NCI-H524 (cell line): ENCODE results near the gene ORAI3.
A peak's percentile ranks its signal among the peaks of the same experiment; 100 is the strongest.

Experiments
- DNase-seq, 2 experiments: peaks; one replicate each; lab custom pipeline; 2025; lab: John Stamatoyannopoulos, UW

ORAI3 gene

DNA sequence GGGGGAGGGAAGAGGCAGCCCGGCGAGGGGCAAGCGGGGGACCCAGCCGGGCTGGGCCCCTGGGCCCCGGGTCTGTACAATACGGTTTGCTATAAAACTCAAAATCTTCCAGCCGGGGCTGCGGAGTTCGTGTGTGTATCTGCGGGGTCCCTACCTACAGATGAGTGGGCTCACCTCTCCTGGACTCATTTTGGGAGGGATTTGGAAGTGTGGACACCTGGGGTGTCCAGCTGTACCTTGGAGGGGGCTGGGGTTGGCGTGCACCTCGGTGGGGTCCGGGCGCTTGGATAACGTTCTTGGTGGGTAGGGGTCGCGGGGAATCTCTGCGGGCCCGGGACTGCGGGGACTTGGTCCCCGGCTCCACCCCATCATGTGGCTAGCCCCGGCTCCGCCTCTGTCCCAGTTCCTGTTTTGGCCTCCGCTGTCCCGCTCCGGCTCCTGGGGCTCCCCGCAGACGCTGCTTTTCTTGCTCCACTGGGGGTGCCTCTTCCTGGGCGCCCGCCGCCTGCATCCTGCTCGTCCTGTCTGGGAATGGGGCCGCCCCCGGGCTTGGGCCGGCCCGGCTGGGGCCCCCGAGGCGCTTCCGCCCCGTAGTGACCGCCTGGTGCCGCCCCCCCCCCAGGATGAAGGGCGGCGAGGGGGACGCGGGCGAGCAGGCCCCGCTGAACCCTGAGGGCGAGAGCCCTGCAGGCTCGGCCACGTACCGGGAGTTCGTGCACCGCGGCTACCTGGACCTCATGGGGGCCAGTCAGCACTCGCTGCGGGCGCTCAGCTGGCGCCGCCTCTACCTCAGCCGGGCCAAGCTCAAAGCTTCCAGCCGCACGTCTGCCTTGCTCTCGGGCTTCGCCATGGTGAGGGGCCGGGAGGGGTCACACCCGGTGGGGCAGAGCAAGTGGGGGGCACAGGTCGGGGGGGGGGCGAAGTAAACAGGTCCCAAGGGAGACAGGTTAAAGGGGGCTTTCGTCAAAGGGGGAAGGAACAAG is at the start of gene ORAI3:
Gene ORAI3 (plus strand): TSS at position 402 of the 983 bp plus-strand sequence. CDS start 222 bp downstream, at position 624.
- peak in 1 of 2 experiments; percentile 40 for DNase-seq

DNA sequence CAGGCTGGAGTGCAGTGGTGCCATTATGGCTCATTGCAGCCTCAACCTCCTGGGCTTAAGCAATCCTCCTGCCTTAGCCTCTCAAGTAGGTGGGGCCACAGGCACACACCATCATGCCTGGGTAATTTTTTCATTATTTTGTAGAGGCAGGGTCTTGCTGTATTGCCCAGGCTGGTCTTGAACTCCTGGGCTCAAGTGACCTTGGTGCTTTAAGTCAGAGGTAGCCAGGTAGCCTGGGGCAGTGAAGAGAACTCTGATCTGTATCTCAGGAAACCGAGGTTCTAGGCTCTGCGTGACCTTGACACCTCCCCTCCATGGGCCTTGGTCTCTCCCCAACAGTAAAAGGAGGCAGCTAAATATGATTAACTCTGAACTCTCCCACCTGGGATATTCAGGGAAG is 49.1 kb upstream of the ORAI3 start:
- no peak for DNase-seq

- DNase-seq = no peak
Measured at GRCh38 chr16:30900588-30900987, 48.3 kb upstream of the ORAI3 start.

DNA sequence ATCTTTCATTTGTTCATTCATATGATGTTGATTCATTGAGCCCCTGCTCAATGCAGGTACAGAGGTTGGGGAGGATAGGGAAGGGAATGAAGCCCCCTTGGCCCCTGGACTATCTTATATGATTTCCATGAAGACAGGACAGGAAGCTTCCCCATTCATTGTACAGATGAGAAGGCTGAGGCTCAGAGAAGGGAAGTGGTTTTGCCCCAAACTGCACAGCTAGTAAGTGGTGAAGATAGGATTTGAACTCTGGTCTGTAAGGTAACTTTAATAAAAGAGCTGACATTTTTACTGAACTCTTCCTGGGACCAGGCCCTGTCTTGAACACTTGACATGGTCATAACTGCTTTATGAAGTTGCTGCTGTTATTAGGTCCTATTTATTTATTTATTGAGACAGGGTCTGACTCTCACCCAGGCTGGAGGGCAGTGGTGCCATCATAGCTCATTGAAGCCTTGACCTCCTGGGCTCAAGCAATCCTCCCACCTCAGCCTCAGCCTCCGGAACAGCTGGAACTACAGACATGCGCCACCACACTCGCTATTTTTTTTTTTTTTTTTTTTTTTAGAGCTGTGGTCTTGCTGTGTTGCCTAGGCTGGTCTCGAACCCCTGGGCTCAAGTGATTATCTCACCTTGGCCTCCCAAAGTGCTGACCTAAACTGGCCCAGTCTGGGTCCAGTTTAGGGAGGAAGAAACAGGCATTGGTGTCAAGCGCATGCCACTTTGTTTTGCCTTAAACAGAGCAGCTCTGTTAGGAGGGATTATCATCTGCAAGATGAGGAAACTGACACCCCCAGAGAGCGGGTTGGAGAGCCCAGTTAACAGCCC is 47.5 kb upstream of the ORAI3 start:
- DNase-seq = no peak

- peak; percentile 27 to 61 for DNase-seq
Measured at GRCh38 chr16:30902029-30902972, 46.6 kb upstream of the ORAI3 start.

DNA sequence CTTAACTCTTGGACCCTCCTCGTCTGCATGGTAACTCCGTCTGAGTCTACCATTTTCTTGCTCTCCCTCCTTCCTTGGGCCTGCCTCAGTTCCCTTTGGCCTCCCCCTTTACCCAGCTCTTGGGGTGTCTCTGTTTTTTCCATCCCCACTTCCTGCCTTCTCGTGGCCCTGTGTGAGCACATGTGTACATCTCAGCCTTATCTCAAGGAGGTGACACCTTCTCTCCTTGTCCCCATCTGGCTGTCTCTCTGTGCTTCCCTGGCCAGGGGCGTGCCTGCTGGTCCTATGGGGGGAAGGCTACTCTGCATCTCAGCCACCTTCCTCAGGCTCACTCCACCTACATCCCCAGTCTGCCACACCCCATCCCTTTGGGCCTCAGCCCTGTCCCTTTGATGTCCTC is 45.9 kb upstream of the ORAI3 start:
- DNase-seq = no peak

GRCh38 chr16:30903596-30903995 is 45.3 kb upstream of the ORAI3 start:
- DNase-seq = peak in 1 of 2 experiments; percentile 21

GRCh38 chr16:30904114-30904780 is 44.6 kb upstream of the ORAI3 start:
- no peak for DNase-seq

DNA sequence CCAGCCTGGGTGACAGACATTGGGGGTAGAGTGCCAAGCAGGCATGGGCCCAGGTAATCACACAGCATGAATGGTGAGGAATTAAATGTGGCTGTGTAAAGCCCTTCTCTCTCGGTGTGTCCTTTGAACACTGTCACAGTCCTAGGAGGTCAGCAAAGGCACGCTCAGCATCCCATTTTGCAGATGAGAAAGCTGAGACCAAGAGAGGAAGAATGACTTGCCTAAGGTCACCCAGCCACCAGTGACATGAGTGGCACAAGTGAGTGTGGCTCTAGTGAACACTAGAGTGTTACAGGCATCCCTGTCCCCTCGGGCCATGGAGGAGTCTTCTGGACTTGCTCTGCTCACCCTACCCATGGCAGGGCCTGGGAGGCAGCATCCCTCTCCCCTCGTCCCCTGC is 41.8 kb upstream of the ORAI3 start:
- no peak for DNase-seq

DNA sequence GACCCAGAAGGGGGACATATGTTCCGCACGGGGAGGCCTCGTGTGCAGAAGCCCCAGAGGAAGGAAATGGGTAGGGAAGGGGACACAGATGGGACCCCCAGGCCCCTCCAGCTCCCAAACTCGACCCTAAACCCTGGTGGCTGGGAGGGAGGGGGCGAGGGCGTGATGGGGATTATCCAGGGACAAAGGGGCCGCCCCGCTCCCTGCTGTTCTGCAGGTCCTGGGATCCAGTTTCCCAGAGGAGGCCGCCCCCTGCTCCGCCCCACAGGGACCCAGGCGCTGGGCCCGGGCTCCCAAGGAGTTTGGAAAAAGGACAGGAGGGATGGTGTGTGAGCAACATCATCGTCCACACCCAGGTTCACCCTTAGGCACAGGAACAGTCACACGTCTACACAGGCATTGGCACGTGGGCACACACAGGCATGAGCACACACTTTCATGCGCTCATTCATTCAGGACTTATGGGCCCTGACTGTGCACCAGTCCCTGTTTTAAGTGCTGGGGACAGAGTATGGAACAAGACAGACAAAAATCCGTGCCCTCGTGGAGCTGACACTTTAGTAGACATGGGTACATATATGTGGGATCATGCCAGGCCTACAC is 38.3 kb upstream of the ORAI3 start:
- no peak for DNase-seq

GRCh38 chr16:30912794-30913412 is 36.0 kb upstream of the ORAI3 start:
- no peak for DNase-seq

DNA sequence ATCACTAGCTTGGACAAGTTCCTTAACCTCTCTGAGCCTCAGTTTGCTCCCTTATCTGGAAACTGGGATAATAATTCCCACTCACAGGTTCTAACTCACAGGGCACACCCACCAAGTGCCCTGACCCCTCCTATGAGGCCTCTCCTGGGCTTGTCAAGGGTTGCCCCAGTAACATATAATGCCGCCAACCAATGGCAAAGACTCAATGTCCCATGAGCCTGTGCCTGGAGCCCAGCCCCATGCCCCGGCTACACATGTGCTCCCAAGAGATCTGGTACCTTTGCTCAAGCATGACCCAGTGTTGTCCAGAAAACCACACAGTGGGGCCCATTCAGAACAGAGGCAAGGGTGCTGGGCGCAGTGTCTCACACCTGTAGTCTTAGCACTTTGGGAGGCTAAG is 34.0 kb upstream of the ORAI3 start:
- DNase-seq = no peak

GRCh38 chr16:30918614-30919013 is 30.3 kb upstream of the ORAI3 start:
- DNase-seq = no peak

DNA sequence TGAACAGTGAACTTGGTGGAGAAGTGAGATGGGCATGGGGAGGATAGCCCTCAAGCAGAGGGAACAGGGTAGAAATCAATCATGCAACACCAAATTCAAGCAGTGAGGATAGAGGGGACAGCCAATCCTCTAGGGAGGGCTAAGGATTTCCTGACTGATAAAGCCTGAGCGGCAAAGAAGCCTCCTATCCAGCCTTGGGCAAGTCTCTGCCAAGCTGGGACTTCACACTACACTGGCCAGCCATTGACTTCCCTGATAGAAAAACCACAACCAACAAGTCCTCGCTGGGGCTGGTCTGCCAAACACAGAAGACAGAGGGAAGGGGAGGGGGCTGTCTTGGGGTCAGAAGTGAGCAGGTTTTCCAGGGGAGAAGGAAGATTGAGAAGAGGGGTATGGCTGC is 28.0 kb upstream of the ORAI3 start:
- DNase-seq = peak in 1 of 2 experiments; percentile 37

DNA sequence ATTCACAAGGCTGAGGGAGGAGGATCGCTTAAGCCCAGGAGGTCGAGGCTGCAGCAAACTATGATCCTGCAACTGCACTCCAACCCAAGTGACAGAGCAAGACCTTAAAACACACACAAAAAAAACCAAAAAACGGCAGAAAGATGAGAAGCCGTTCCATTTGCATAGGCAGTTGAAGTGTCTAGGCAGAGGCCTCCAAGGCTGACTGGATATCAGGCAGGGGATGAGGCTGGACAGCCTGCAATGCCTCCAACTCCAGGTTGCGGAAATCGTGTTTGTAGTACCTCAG is 27.5 kb upstream of the ORAI3 start:
- no peak for DNase-seq

DNA sequence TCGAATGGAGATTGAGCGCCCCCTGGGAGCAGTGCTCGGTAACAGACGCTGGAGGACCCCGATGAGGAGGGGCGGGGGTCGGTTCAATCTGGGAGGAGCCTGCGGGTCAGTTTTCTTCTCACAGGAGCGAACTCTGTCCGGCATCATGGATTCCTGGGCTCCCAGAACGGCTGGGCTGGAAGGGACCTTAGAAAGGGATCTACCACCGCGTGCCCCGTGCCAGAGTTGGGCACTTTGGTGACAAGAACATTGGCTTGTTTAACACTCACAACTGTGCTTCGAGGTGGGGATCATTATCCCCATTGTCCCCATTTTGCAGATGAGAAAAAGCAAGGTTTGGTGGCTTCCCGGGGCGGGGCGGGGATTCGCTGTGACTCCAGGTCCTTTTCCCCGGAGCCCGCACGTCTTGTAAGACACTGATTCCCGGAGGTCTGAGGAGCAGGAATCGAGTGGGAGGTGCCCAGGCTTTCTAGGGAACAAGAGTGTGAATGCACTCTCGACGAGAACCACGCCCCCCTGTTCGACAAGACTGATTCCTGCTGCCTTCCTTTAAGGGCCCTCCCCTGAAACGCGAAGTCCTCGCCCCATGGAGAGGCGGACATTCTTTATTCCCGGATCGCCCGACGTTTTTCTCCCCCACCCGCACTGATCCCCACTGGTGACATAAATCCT is 27.0 kb upstream of the ORAI3 start:
- DNase-seq = peak; percentile 88 to 95

GRCh38 chr16:30922420-30922959 is 26.4 kb upstream of the ORAI3 start:
- peak; percentile 100 for DNase-seq

DNA sequence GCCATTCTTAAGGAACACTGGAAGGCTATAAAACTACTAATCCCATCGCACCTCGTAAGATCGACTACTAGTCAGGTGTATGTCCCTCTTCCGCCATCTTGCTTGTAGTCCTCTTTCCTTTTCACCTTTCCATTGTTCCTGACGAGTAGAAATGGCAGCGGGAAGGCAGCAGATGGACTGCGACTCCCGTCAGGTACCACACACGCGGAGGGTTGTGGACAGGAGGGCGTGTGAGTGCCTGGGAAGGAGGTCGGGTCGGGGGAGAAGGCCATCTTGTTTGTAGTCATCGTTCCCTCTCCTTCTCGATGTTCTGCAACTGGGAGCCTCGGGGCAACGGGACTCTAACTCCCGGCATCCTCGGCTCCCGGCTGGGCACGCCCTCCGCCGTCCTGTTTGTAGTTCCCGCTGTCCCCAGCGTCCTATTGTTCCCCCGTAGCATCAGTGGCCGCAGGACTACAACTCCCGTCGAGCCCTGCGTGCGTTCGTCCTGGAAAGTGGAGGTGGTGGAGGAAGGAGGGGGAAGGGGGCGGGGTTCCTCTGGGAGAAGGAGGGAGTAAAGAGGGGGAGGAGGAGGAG is 25.8 kb upstream of the ORAI3 start:
- DNase-seq = peak; percentile 100

GRCh38 chr16:30923554-30924075 is 25.3 kb upstream of the ORAI3 start, which contains the start of gene FBXL19:
FBXL19 (plus strand) TSS chr16:30923572; CDS start chr16:30925755, 2,183 bp downstream.
- no peak for DNase-seq
